ENCODE results near the gene CIAO3.
"Not testable (repeated sequence)": the region's sequence is repeated elsewhere in the genome, so short reads cannot be mapped to it uniquely, and the experiment has no call there.

DNA sequence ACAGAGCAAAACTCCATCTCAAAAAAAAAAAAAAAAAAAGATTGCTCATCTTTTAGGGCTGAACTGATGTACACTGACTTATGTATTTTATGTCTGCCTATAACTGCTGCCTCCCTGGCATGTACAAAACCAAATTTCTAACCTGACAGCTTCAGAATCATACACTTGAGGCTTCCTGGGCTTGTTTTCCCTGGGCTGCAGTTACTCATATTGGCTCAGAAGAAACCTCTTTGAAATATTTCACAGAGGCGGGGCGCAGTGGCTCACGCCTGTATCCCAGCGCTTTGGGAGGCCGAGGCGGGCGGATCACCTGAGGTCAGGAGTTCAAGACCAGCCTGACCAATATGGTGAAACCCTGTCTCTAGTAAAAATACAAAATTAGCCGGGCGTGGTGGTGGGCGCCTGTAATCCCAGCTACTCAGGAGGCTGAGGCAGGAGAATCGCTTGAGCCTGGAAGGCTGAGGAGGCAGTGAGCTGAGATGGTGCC lies 13.4 kb upstream of the CIAO3 start:
- TF ChIP-seq, protein P1, sequence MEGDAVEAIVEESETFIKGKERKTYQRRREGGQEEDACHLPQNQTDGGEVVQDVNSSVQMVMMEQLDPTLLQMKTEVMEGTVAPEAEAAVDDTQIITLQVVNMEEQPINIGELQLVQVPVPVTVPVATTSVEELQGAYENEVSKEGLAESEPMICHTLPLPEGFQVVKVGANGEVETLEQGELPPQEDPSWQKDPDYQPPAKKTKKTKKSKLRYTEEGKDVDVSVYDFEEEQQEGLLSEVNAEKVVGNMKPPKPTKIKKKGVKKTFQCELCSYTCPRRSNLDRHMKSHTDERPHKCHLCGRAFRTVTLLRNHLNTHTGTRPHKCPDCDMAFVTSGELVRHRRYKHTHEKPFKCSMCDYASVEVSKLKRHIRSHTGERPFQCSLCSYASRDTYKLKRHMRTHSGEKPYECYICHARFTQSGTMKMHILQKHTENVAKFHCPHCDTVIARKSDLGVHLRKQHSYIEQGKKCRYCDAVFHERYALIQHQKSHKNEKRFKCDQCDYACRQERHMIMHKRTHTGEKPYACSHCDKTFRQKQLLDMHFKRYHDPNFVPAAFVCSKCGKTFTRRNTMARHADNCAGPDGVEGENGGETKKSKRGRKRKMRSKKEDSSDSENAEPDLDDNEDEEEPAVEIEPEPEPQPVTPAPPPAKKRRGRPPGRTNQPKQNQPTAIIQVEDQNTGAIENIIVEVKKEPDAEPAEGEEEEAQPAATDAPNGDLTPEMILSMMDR (optimal IDR thresholded peaks at IDR 0.05 in 1 of 3, IDR thresholded peaks at IDR 0.05 in 1 of 3, conservative IDR thresholded peaks at IDR 0.05 in 1 of 3; ENCODE audit: extremely low read depth in 1 of 3, insufficient read depth in 2 of 3, low read length in 3 of 3), result not testable (repeated sequence)
- TF ChIP-seq EZH2 (IDR thresholded peaks at IDR 0.05; ENCODE audit: low read length), result not testable (repeated sequence)
